GM18498 (cell line): ENCODE measurements around the gene KCTD5.
"Not testable (repeated sequence)": the region's sequence is repeated elsewhere in the genome, so short reads cannot be mapped to it uniquely, and the experiment has no call there.

Experiments used
- ATAC-seq: cut with Tn5 transposase; IDR thresholded peaks from one replicate; pipeline ENCODE4 v1.9.1; 2021; ENCODE audit warnings: mild to moderate bottlenecking, moderate library complexity; ENCODE audit not compliant: unreplicated experiment

Gene KCTD5

GRCh38 chr16:2721634-2722173 lies 39.4 kb downstream of the KCTD5 start:
- not testable (repeated sequence) for ATAC-seq

- no peak for ATAC-seq
Observed at GRCh38 chr16:2724088-2724676, 41.9 kb downstream of the KCTD5 start.

GRCh38 chr16:2724816-2725348 lies 42.6 kb downstream of the KCTD5 start:
- no peak for ATAC-seq

- ATAC-seq = no peak
Observed at GRCh38 chr16:2726923-2727322, 44.6 kb downstream of the KCTD5 start.

- no peak for ATAC-seq
Observed at GRCh38 chr16:2728034-2728433, 45.7 kb downstream of the KCTD5 start.

GRCh38 chr16:2734844-2735515 lies 52.7 kb downstream of the KCTD5 start:
- ATAC-seq = no peak

- no peak for ATAC-seq
Observed at GRCh38 chr16:2736476-2737237, 54.3 kb downstream of the KCTD5 start.

GRCh38 chr16:2737238-2737605 lies 54.9 kb downstream of the KCTD5 start:
- ATAC-seq = no peak

GRCh38 chr16:2737895-2738418 lies 55.6 kb downstream of the KCTD5 start:
- no peak for ATAC-seq

GRCh38 chr16:2738615-2739014 lies 56.3 kb downstream of the KCTD5 start:
- ATAC-seq = no peak

- ATAC-seq = no peak
Observed at GRCh38 chr16:2739625-2740430, 57.5 kb downstream of the KCTD5 start.

- ATAC-seq = no peak
Observed at GRCh38 chr16:2740476-2740875, 58.2 kb downstream of the KCTD5 start.

- no peak for ATAC-seq
Observed at GRCh38 chr16:2741168-2741567, 58.8 kb downstream of the KCTD5 start.

- ATAC-seq = no peak
Observed at GRCh38 chr16:2742323-2743006, 60.1 kb downstream of the KCTD5 start.

- no peak for ATAC-seq
Observed at GRCh38 chr16:2743007-2743810, 60.9 kb downstream of the KCTD5 start.

GRCh38 chr16:2744711-2745110 lies 62.4 kb downstream of the KCTD5 start:
- ATAC-seq = no peak

GRCh38 chr16:2745116-2745890 lies 63.0 kb downstream of the KCTD5 start:
- ATAC-seq = no peak

GRCh38 chr16:2745961-2746360 lies 63.6 kb downstream of the KCTD5 start:
- no peak for ATAC-seq
